Gastroesophageal sphincter (tissue), 4 donors: Measurements from ENCODE around the gene TBL3. TPM values are rescaled to one million over a fixed set of nuclear protein-coding genes. Genes with fewer than 3 reads are reported as not detected.

ENCODE experiments used
- ATAC-seq: fragments of 150-250 bp; one replicate; pipeline ENCODE4 v1.9.1; 2016; ENCODE audit warnings: mild to moderate bottlenecking, moderate library complexity
- H3K27ac ChIP-seq, 4 donors: fragments of 200-600 bp; sonication (generic) in 3 of 4; 1 replicate in 3 of 4; 2 replicates in 1 of 4; pipeline ENCODE4 v1.5.1; 2016 to 2019
- H3K27me3 ChIP-seq: fragments of 200-600 bp; sonication (generic); one replicate; pipeline ENCODE4 v1.5.1; 2019
- H3K36me3 ChIP-seq, 2 donors: fragments of 200-600 bp; sonication (generic); one replicate each; pipeline ENCODE4 v1.5.1; 2019; ENCODE audit warnings: control low read depth in 1 of 2
- H3K4me1 ChIP-seq, 3 donors: fragments of 200-600 bp; sonication (generic); 1 replicate in 2 of 3; 2 replicates in 1 of 3; pipeline ENCODE4 v1.5.1; 2016 to 2019; ENCODE audit warnings: control low read depth in 2 of 3
- H3K4me3 ChIP-seq, 2 donors: fragments of 200-600 bp; sonication (generic); one replicate each; pipeline ENCODE4 v1.5.1; 2019; ENCODE audit warnings: mild to moderate bottlenecking in 1 of 2, moderate library complexity in 1 of 2
- H3K9me3 ChIP-seq, 3 donors: fragments of 200-600 bp; sonication (generic); one replicate each; pipeline ENCODE4 v1.5.1; 2017 to 2019; ENCODE audit warnings: control low read depth in 2 of 3
- EP300 ChIP-seq: sonication (generic); formaldehyde crosslinking; IDR thresholded peaks from one replicate; pipeline ENCODE4 v1.6.1; 2017; ENCODE audit warnings: antibody characterized with exemption, mild to moderate bottlenecking
- POLR2A ChIP-seq, 2 donors: fragments of 450-650 bp; IDR thresholded peaks; one replicate each; pipeline ENCODE4 v1.6.1; 2017; ENCODE audit warnings: antibody characterized with exemption in 2 of 2, mild to moderate bottlenecking in 2 of 2, moderate library complexity in 1 of 2
- POLR2AphosphoS5 ChIP-seq: sonication (generic); formaldehyde crosslinking; IDR thresholded peaks from one replicate; pipeline ENCODE4 v1.6.1; 2017; ENCODE audit warnings: antibody characterized with exemption
- WGBS, 2 donors: methylation state at CpG; one replicate each; pipeline ENCODE4 v1.1.5; 2018; ENCODE audit warnings: low coverage in 1 of 2; 5-methylcytosine and 5-hydroxymethylcytosine counted together
- total RNA-seq, 4 donors: library from RNA; depleted of rRNA; stranded (reverse); fragments of >200 nt; gene quantifications; one replicate each; pipeline ENCODE4 v1.1.0, GENCODE V29; 2016
- TF ChIP-seq, protein P1 (sequence below), 4 experiments: fragments of 200-600 bp in 2 of 4; fragments of 450-650 bp in 2 of 4; sonication (generic) in 1 of 4; IDR thresholded peaks; one replicate each; pipeline ENCODE4 v1.5.1; 2017 to 2019; ENCODE audit warnings: antibody characterized with exemption in 4 of 4, mild to moderate bottlenecking in 2 of 4, moderate library complexity in 2 of 4

Gene TBL3
- total RNA-seq, 4 donors from 2014 or later: 26.7 to 38.6 (median 33.2) TPM

- H3K4me3 ChIP-seq: no peak overlapping the region
- H3K27me3 ChIP-seq: peaks cover 68% of the 10 kb centered on the region
- no peak for ATAC-seq
- H3K36me3 ChIP-seq: peaks cover 0 to 56% of the 10 kb centered on the region in 2 donors
- no peaks in the 10 kb centered on the region for H3K9me3 ChIP-seq
- TF ChIP-seq, protein P1, sequence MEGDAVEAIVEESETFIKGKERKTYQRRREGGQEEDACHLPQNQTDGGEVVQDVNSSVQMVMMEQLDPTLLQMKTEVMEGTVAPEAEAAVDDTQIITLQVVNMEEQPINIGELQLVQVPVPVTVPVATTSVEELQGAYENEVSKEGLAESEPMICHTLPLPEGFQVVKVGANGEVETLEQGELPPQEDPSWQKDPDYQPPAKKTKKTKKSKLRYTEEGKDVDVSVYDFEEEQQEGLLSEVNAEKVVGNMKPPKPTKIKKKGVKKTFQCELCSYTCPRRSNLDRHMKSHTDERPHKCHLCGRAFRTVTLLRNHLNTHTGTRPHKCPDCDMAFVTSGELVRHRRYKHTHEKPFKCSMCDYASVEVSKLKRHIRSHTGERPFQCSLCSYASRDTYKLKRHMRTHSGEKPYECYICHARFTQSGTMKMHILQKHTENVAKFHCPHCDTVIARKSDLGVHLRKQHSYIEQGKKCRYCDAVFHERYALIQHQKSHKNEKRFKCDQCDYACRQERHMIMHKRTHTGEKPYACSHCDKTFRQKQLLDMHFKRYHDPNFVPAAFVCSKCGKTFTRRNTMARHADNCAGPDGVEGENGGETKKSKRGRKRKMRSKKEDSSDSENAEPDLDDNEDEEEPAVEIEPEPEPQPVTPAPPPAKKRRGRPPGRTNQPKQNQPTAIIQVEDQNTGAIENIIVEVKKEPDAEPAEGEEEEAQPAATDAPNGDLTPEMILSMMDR (IDR thresholded peaks at IDR 0.05): no peak
- no peak overlapping the region for H3K27ac ChIP-seq
- WGBS, 2 donors: 80% methylated on average over 3 of the region's 33 CpGs; no CpG with 5 or more reads in 1 of the 2 donors
- peaks cover 0 to 53% (median 21%) of the 10 kb centered on the region in 3 donors for H3K4me1 ChIP-seq
These were observed 3.8 kb downstream of the TBL3 start for GRCh38 chr16:1975432-1976215.

- no peak for ATAC-seq
- H3K27me3 ChIP-seq: peaks cover 74% of the 10 kb centered on the region
- no peak overlapping the region for H3K27ac ChIP-seq
- H3K36me3 ChIP-seq: peaks cover 0 to 56% of the 10 kb centered on the region in 2 donors
- H3K9me3 ChIP-seq: no peaks in the 10 kb centered on the region
- H3K4me1 ChIP-seq: peaks cover 0 to 48% (median 18%) of the 10 kb centered on the region in 3 donors
- no peak overlapping the region for H3K4me3 ChIP-seq
- WGBS, 2 donors: no CpG with 5 or more reads among the region's 8 CpGs
- TF ChIP-seq, protein P1 (IDR thresholded peaks at IDR 0.05): no peak
- TF ChIP-seq POLR2A (IDR thresholded peaks at IDR 0.05) (no peak), POLR2AphosphoS5 (no peak)
These were observed 4.3 kb downstream of the TBL3 start for GRCh38 chr16:1976216-1976520.

DNA sequence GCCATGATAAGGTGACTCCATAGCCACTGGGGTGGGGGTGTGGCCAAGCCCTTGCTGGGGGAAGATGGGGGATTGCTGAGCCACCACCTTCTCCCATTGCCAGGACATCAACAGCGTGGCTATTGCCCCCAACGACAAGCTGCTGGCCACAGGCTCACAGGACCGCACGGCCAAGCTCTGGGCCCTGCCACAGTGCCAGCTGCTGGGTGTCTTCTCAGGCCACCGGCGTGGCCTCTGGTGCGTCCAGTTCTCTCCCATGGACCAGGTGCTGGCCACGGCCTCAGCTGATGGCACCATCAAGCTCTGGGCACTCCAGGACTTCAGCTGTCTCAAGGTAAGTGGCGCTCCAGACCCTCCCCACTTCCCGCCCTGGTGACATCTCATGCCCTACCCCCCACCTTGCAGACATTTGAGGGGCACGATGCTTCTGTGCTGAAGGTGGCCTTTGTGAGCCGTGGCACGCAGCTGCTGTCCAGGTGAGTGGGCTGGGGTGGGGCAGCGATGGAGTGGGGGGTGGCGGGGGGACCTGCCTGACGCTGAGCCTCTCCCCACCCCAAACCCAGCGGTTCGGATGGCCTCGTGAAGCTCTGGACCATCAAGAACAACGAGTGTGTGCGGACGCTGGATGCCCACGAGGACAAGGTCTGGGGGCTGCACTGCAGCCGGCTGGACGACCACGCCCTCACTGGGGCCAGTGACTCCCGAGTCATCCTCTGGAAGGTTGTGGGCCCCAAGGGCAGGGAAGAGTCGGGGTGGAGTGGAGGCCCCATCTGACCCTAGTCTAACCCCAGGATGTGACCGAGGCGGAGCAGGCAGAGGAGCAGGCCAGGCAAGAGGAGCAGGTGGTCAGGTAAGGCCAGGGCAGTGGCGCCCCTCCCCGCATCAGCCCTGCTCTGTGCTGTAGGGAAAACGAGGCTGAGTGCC lies 5.4 kb downstream of the TBL3 start:
- H3K27ac ChIP-seq: no peak overlapping the region
- TF ChIP-seq EP300 (no peak), POLR2AphosphoS5 (no peak), POLR2A (IDR thresholded peaks at IDR 0.05) (no peak)
- TF ChIP-seq, protein P1 (IDR thresholded peaks at IDR 0.05): no peak
- H3K36me3 ChIP-seq: peaks cover 0 to 56% of the 10 kb centered on the region in 2 donors
- no peaks in the 10 kb centered on the region for H3K9me3 ChIP-seq
- ATAC-seq: no peak
- H3K27me3 ChIP-seq: peaks cover 84% of the 10 kb centered on the region
- H3K4me3 ChIP-seq: no peak overlapping the region
- WGBS, 2 donors: 100% methylated on average over 3 of the region's 33 CpGs; no CpG with 5 or more reads in 1 of the 2 donors
- H3K4me1 ChIP-seq: peaks cover 0 to 44% (median 16%) of the 10 kb centered on the region in 3 donors

- H3K36me3 ChIP-seq: peaks cover 0 to 56% of the 10 kb centered on the region in 2 donors
- peaks cover 0 to 39% (median 11%) of the 10 kb centered on the region in 3 donors for H3K4me1 ChIP-seq
- ATAC-seq: no peak
- TF ChIP-seq EP300 (no peak), POLR2AphosphoS5 (no peak), POLR2A (IDR thresholded peaks at IDR 0.05) (no peak)
- TF ChIP-seq, protein P1 (IDR thresholded peaks at IDR 0.05): no peak
- H3K9me3 ChIP-seq: no peaks in the 10 kb centered on the region
- no CpG with 5 or more reads among the region's 18 CpGs for WGBS, 2 donors
- H3K4me3 ChIP-seq: no peak overlapping the region
- no peak overlapping the region for H3K27ac ChIP-seq
- H3K27me3 ChIP-seq: peaks cover 91% of the 10 kb centered on the region
These were observed 6.0 kb downstream of the TBL3 start for GRCh38 chr16:1977875-1978268.
